NCI-H2227 (cell line): ENCODE measurements around the gene CSAG3.
"Not testable (repeated sequence)": the region's sequence is repeated elsewhere in the genome, so short reads cannot be mapped to it uniquely, and the experiment has no call there.

Experiments used
- DNase-seq: peaks from one replicate; lab custom pipeline; 2025; ENCODE audit not compliant: unreplicated experiment; lab: John Stamatoyannopoulos, UW

Gene CSAG3

GRCh38 chrX:152758918-152759317 lies at the start of gene CSAG3:
TSS of gene CSAG3 (plus strand) at chrX:152759218.
- DNase-seq = not testable (repeated sequence)

- not testable (repeated sequence) for DNase-seq
These were observed 45.8 kb upstream of the CSAG3 start for GRCh38 chrX:152713195-152713594.

GRCh38 chrX:152713815-152714787 lies 44.9 kb upstream of the CSAG3 start, which contains the start of gene MAGEA2B:
TSS of gene MAGEA2B (plus strand) at chrX:152714628. CDS start at chrX:152717107, 2,479 bp downstream.
- DNase-seq = not testable (repeated sequence)

- no peak for DNase-seq
These were observed 33.6 kb upstream of the CSAG3 start for GRCh38 chrX:152725409-152725808.

GRCh38 chrX:152733261-152733975 lies 25.6 kb upstream of the CSAG3 start, which contains the start of the genes CSAG1 and MAGEA12:
TSS of gene CSAG1 (minus strand) at chrX:152733721. CDS start at chrX:152732460, 1,261 bp downstream.
TSS of gene MAGEA12 (plus strand) at chrX:152733757. CDS start at chrX:152736162, 2,405 bp downstream.
- DNase-seq = peak; percentile 91

GRCh38 chrX:152734143-152734858 lies 24.7 kb upstream of the CSAG3 start:
- DNase-seq = not testable (repeated sequence)

- no peak for DNase-seq
These were observed 23.9 kb upstream of the CSAG3 start for GRCh38 chrX:152735101-152735500.

- no peak for DNase-seq
These were observed 23.0 kb upstream of the CSAG3 start for GRCh38 chrX:152735860-152736511.

- DNase-seq = not testable (repeated sequence)
These were observed 22.5 kb upstream of the CSAG3 start for GRCh38 chrX:152736528-152736927.

GRCh38 chrX:152738560-152738959 lies 20.5 kb upstream of the CSAG3 start:
- DNase-seq = no peak

GRCh38 chrX:152753686-152754650 lies 5.0 kb upstream of the CSAG3 start, which contains the start of gene MAGEA2:
TSS of gene MAGEA2 (minus strand) at chrX:152753842. CDS start at chrX:152751363, 2,479 bp downstream.
- DNase-seq = not testable (repeated sequence)

- DNase-seq = not testable (repeated sequence)
These were observed 4.1 kb upstream of the CSAG3 start for GRCh38 chrX:152754871-152755270.

- DNase-seq = not testable (repeated sequence)
These were observed 526 bp downstream of the CSAG3 start for GRCh38 chrX:152759544-152759943.

GRCh38 chrX:152761582-152761981 lies 2.6 kb downstream of the CSAG3 start:
- DNase-seq = not testable (repeated sequence)

GRCh38 chrX:152766562-152766961 lies 7.5 kb downstream of the CSAG3 start:
- not testable (repeated sequence) for DNase-seq

GRCh38 chrX:152769549-152770289 lies 10.7 kb downstream of the CSAG3 start, which contains the start of gene MAGEA6:
TSS of gene MAGEA6 (minus strand) at chrX:152769689. CDS start at chrX:152767650, 2,039 bp downstream.
- not testable (repeated sequence) for DNase-seq

- DNase-seq = not testable (repeated sequence)
These were observed 28.0 kb downstream of the CSAG3 start for GRCh38 chrX:152787062-152787461.

GRCh38 chrX:152798945-152799344 lies 39.9 kb downstream of the CSAG3 start:
- peak; percentile 24 for DNase-seq
